Neural cell (in vitro differentiated cells): ENCODE measurements around the gene GNA15. TPM values are rescaled to one million over a fixed set of nuclear protein-coding genes. Genes with fewer than 3 reads are reported as not detected.

Source experiments
- H2AFZ ChIP-seq: fragments of 200-600, 300-800 bp; sonication (generic), shearing (Covaris generic); 2 replicates; pipeline ENCODE4 v1.6.0; 2014; ENCODE audit warnings: low read depth, mild to moderate bottlenecking, antibody characterized with exemption, low read length, moderate library complexity
- H3F3A ChIP-seq: fragments of 200-600 bp; shearing (Covaris generic); 2 replicates; pipeline ENCODE4 v1.6.1; 2016; ENCODE audit warnings: mild to moderate bottlenecking, moderate library complexity, mixed read lengths, antibody characterized with exemption, low read length; ENCODE audit not compliant: insufficient read depth, poor library complexity, severe bottlenecking
- H3K27ac ChIP-seq: fragments of 200-600, 300-800 bp; sonication (generic), shearing (Covaris generic); 2 replicates; pipeline ENCODE4 v1.5.1; 2014; ENCODE audit warnings: mild to moderate bottlenecking, low read length, moderate library complexity
- H3K27me3 ChIP-seq: fragments of 300-800, 200-600 bp; sonication (generic), shearing (Covaris generic); 2 replicates; pipeline ENCODE4 v1.6.0; 2014; ENCODE audit warnings: mild to moderate bottlenecking, low read depth, low read length, moderate library complexity; ENCODE audit not compliant: insufficient read depth
- H3K36me3 ChIP-seq: fragments of 300-800, 200-600 bp; sonication (generic), shearing (Covaris generic); 2 replicates; pipeline ENCODE4 v1.5.1; 2014; ENCODE audit warnings: mild to moderate bottlenecking, antibody characterized with exemption, low read length, moderate library complexity; ENCODE audit not compliant: insufficient read depth
- H3K4me2 ChIP-seq: fragments of 300-800, 200-600 bp; sonication (generic), shearing (Covaris generic); 2 replicates; pipeline ENCODE4 v1.6.0; 2014; ENCODE audit warnings: mild to moderate bottlenecking, low read length
- H3K4me3 ChIP-seq: fragments of 300-800, 200-600 bp; sonication (generic), shearing (Covaris generic); 2 replicates; pipeline ENCODE4 v1.5.1; 2014; ENCODE audit warnings: mild to moderate bottlenecking, low read length, moderate library complexity
- H3K79me2 ChIP-seq: fragments of 200-600 bp; shearing (Covaris generic); replicated peaks from 2 replicates; pipeline ENCODE4 v1.6.0; 2014; ENCODE audit warnings: mild to moderate bottlenecking, low read length, moderate library complexity; ENCODE audit not compliant: insufficient read depth
- H3K9ac ChIP-seq: fragments of 300-800, 200-600 bp; sonication (generic), shearing (Covaris generic); 2 replicates; pipeline ENCODE4 v1.6.1; 2016; ENCODE audit warnings: mild to moderate bottlenecking, low read length, mixed read lengths
- H3K9me2 ChIP-seq: fragments of 200-600 bp; shearing (Covaris generic); 2 replicates; pipeline ENCODE4 v1.6.1; 2016; ENCODE audit warnings: mild to moderate bottlenecking, low read length, mixed read lengths; ENCODE audit not compliant: insufficient read depth
- H3K9me3 ChIP-seq: fragments of 200-600, 300-800 bp; sonication (generic), shearing (Covaris generic); 2 replicates; pipeline ENCODE4 v1.6.1; 2016; ENCODE audit warnings: mild to moderate bottlenecking, mixed run types, low read length, moderate library complexity, mixed read lengths
- H4K20me1 ChIP-seq: fragments of 200-600 bp; shearing (Covaris generic); 2 replicates; pipeline ENCODE4 v1.6.1; 2016; ENCODE audit warnings: mild to moderate bottlenecking, mixed run types; ENCODE audit not compliant: insufficient read depth
- EP300 ChIP-seq: fragments of 450-650 bp; conservative IDR thresholded peaks from 2 replicates; pipeline ENCODE4 v1.6.1; 2014; ENCODE audit warnings: antibody characterized with exemption, mild to moderate bottlenecking, moderate library complexity; ENCODE audit not compliant: poor library complexity, severe bottlenecking
- EZH2 ChIP-seq: fragments of 200-600, 300-800 bp; shearing (Covaris generic), sonication (generic); IDR thresholded peaks from 2 replicates; pipeline ENCODE4 v1.6.1; 2014; ENCODE audit warnings: antibody characterized with exemption, low read length, borderline replicate concordance, mild to moderate bottlenecking; ENCODE audit not compliant: insufficient read depth, poor library complexity, severe bottlenecking
- MXI1 ChIP-seq: fragments of 450-650 bp; conservative IDR thresholded peaks from 2 replicates; pipeline ENCODE4 v1.6.1; 2014; ENCODE audit warnings: antibody characterized with exemption, mild to moderate bottlenecking; ENCODE audit not compliant: poor library complexity, severe bottlenecking
- POLR2AphosphoS5 ChIP-seq: IDR thresholded peaks from 2 replicates; pipeline ENCODE4 v1.6.1; 2012
- RAD21 ChIP-seq: fragments of 450-650 bp; conservative IDR thresholded peaks from 2 replicates; pipeline ENCODE4 v1.6.1; 2014; ENCODE audit warnings: antibody characterized with exemption, mild to moderate bottlenecking, moderate library complexity
- SMC3 ChIP-seq: fragments of 450-650 bp; conservative IDR thresholded peaks from 2 replicates; pipeline ENCODE4 v1.6.1; 2014; ENCODE audit warnings: antibody characterized with exemption, mild to moderate bottlenecking, moderate library complexity; ENCODE audit not compliant: poor library complexity
- TAF1 ChIP-seq: IDR thresholded peaks from 2 replicates; pipeline ENCODE4 v1.6.1; 2012; ENCODE audit warnings: low read depth
- polyA plus RNA-seq: library from polyadenylated mRNA; depleted of rRNA; stranded (reverse); fragments of >200 nt; gene quantifications from 2 replicates; pipeline ENCODE4 v1.2.3, GENCODE V29; 2014
- TF ChIP-seq, protein P1 (sequence below): fragments of 450-650 bp; IDR thresholded peaks from 2 replicates; pipeline ENCODE4 v1.5.1; 2014; ENCODE audit warnings: antibody characterized with exemption, mild to moderate bottlenecking, moderate library complexity; ENCODE audit not compliant: poor library complexity, severe bottlenecking
- TF ChIP-seq, protein P2 (sequence below): IDR thresholded peaks from 2 replicates; pipeline ENCODE4 v1.6.1; 2012; ENCODE audit warnings: borderline replicate concordance

GNA15 gene
- polyA plus RNA-seq, 1 donor from 2014 or later: not detected

DNA sequence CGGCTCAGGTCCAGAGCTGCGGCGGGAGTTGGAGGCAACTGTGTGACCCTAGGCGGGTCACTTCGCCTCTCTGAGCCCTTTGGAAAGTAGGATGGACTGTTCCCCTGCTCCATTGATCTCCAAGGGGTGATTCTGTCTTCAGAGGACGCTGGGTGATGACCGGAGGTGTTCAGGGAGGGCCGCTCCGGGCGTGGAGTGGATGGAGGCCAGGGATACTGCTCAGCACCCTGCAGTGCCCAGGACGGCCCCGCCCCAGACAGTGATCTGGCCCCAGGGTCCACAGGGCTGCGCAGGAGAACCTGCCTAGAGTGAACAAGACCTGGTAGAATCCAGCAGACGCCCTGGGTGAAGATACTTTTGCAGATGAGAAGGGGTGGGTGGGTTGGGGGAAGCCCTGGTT lies 56.9 kb downstream of the GNA15 start:
- no peaks in the 10 kb centered on the region for H4K20me1 ChIP-seq
- no peak overlapping the region for H3K27ac ChIP-seq
- no peak overlapping the region for H3K9ac ChIP-seq
- H2AFZ ChIP-seq: no peak overlapping the region
- no peaks in the 10 kb centered on the region for H3K36me3 ChIP-seq
- H3K4me2 ChIP-seq: no peak overlapping the region
- no peaks in the 10 kb centered on the region for H3K27me3 ChIP-seq
- H3F3A ChIP-seq: no peaks in the 10 kb centered on the region
- no peaks in the 10 kb centered on the region for H3K9me3 ChIP-seq
- H3K4me3 ChIP-seq: no peak overlapping the region
- H3K79me2 ChIP-seq: no peaks in the 10 kb centered on the region
- no peak for TF ChIP-seq MXI1
- TF ChIP-seq POLR2AphosphoS5: no peak
- no peak for TF ChIP-seq EZH2
- TF ChIP-seq SMC3: no peak
- TF ChIP-seq RAD21: no peak
- TF ChIP-seq EP300: no peak
- no peak for TF ChIP-seq TAF1
- TF ChIP-seq, protein P1, sequence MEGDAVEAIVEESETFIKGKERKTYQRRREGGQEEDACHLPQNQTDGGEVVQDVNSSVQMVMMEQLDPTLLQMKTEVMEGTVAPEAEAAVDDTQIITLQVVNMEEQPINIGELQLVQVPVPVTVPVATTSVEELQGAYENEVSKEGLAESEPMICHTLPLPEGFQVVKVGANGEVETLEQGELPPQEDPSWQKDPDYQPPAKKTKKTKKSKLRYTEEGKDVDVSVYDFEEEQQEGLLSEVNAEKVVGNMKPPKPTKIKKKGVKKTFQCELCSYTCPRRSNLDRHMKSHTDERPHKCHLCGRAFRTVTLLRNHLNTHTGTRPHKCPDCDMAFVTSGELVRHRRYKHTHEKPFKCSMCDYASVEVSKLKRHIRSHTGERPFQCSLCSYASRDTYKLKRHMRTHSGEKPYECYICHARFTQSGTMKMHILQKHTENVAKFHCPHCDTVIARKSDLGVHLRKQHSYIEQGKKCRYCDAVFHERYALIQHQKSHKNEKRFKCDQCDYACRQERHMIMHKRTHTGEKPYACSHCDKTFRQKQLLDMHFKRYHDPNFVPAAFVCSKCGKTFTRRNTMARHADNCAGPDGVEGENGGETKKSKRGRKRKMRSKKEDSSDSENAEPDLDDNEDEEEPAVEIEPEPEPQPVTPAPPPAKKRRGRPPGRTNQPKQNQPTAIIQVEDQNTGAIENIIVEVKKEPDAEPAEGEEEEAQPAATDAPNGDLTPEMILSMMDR: no peak
- H3K9me2 ChIP-seq: no peaks in the 10 kb centered on the region

DNA sequence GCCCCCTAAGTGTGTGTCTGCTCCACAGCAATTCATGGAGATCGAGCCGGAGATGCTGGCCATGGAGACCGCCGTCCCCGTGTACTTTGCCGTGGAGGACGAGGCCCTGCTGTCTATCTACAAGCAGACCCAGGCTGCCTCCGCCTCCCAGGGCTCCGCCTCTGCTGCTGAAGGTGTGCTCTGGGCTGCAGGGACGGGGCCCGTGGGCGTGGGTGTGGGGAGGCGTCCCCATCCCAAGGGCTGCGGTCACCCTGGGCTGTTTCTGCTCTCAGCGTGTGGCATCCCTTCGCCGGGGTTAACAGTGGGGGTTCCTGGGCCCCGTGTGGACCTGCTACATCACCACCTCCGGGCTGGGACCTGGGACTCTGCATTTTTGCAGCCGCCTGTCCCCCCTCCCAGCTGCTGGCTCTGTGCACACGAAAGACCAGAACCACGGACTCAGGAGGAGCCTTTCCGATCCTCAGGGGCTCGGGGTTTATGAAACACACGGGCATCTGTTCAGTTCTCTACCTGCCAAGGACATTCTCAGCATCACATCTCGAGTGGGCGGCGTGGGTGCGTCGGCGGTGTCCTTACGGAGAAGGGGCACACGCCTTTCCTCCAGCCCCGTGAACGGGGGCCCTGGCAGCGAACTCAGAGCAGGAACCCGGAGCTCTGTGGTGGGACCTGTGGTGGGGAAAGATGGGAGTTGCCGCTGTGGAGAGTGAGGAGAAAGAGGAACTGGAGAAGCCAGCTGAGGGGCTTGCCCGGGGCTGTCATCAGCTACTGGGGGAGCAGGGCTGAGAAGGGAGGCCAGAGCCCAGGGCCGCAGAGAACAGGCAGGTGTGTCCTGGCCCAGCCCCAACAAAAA lies 57.6 kb downstream of the GNA15 start:
- Histone ChIP-seq H3K36me3 (no peaks in the 10 kb centered on the region), H3K4me3 (no peak overlapping the region), H3K4me2 (no peak overlapping the region), H3K9me2 (no peaks in the 10 kb centered on the region), H3K27ac (no peak overlapping the region), H4K20me1 (no peaks in the 10 kb centered on the region), H3K9ac (no peak overlapping the region), H2AFZ (no peak overlapping the region), H3K79me2 (no peaks in the 10 kb centered on the region), H3K27me3 (no peaks in the 10 kb centered on the region), H3F3A (no peaks in the 10 kb centered on the region), H3K9me3 (no peaks in the 10 kb centered on the region)
- TF ChIP-seq EZH2 (no peak), POLR2AphosphoS5 (no peak), RAD21 (no peak), MXI1 (no peak), SMC3 (no peak), TAF1 (no peak), EP300 (no peak)
- TF ChIP-seq, protein P2, sequence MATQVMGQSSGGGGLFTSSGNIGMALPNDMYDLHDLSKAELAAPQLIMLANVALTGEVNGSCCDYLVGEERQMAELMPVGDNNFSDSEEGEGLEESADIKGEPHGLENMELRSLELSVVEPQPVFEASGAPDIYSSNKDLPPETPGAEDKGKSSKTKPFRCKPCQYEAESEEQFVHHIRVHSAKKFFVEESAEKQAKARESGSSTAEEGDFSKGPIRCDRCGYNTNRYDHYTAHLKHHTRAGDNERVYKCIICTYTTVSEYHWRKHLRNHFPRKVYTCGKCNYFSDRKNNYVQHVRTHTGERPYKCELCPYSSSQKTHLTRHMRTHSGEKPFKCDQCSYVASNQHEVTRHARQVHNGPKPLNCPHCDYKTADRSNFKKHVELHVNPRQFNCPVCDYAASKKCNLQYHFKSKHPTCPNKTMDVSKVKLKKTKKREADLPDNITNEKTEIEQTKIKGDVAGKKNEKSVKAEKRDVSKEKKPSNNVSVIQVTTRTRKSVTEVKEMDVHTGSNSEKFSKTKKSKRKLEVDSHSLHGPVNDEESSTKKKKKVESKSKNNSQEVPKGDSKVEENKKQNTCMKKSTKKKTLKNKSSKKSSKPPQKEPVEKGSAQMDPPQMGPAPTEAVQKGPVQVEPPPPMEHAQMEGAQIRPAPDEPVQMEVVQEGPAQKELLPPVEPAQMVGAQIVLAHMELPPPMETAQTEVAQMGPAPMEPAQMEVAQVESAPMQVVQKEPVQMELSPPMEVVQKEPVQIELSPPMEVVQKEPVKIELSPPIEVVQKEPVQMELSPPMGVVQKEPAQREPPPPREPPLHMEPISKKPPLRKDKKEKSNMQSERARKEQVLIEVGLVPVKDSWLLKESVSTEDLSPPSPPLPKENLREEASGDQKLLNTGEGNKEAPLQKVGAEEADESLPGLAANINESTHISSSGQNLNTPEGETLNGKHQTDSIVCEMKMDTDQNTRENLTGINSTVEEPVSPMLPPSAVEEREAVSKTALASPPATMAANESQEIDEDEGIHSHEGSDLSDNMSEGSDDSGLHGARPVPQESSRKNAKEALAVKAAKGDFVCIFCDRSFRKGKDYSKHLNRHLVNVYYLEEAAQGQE: no peak
- TF ChIP-seq, protein P1: no peak
